ENCODE results near the gene ARHGEF10L.

ARHGEF10L gene

DNA sequence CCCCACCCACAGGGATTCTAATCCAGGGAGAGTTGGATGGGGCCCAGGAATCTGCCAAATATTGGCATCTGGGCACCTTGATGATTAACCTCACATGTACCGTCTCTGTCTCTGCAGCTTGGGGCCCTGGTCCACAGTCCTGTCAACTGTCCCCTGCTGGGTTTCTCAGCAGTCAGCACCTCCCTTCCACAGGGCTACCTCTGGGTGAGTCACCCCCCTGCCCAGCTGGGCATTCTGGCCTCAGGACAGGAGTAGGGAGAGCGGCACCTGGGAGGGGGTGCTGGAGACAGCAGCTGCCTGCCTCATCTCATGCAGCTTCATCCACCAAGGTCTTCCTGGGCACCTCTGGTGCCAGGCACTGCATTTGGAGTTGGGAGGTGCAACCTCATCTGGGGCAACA lies 115.0 kb downstream of the ARHGEF10L start:
- no peak for DNase-seq (ENCODE audit: low read depth in 2 of 2)

- no peak for DNase-seq (ENCODE audit: low read depth in 2 of 2)
Observed at GRCh38 chr1:17655169-17655568, 115.7 kb downstream of the ARHGEF10L start.

- DNase-seq (ENCODE audit: low read depth in 2 of 2), result no peak
Observed at GRCh38 chr1:17655922-17656321, 116.4 kb downstream of the ARHGEF10L start.

- no peak for DNase-seq (ENCODE audit: low read depth in 2 of 2)
Observed at GRCh38 chr1:17657436-17657835, 117.9 kb downstream of the ARHGEF10L start.

GRCh38 chr1:17658837-17659236 lies 119.3 kb downstream of the ARHGEF10L start:
- DNase-seq (ENCODE audit: low read depth in 2 of 2), result no peak

DNA sequence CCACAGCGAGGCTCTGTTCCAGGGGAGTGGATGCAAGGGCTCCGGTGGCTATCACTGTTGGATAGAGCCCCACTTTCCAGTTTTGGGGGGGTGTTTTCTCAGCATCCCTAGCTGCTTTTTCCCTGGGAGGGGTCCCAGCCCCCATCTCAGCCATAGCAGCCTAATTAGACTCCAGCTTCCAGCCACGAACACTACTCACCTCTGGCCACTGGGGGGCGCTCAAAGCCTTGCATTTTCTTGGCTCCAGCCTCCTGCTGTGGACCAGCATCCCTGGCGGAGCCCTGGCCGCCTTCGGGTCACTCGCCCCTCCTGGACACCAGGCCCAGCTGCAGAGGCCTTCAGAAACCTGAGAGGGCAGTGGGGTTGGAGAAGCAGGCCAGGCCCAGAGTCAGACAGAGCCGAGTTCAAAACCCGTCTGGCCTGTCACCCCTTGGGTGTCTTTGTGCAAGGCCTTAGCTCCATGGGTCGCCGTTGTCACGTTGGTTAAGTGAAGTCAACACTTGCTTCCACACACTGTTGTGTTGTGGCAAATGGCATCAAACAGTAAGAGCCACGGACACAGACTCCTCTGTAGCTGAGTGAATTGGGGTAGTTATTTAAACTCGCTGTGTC lies 122.2 kb downstream of the ARHGEF10L start:
- peak in 1 of 2 donors; percentile 24 for DNase-seq (ENCODE audit: low read depth in 2 of 2)

GRCh38 chr1:17662296-17662695 lies 122.8 kb downstream of the ARHGEF10L start:
- DNase-seq (ENCODE audit: low read depth in 2 of 2), result no peak

DNA sequence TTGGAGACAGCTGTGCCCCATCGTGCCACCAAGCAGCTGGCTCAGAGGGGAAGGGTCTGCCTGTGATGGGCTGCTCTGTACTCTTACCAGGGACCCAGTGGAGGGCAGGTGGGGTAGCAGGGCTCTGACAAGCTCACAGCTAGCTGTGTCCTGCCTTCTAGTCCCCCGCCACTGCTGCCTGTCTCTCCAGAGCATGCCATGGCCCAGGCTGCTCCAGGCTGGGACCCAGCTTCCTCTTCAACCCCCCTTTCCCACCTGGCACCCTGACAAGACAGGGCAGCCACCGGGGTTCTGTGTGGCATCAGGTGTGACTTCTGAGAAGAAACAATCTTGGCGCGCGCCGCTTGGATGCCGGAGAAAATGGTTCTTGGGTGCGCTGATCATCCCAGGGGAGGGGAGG lies 123.3 kb downstream of the ARHGEF10L start:
- no peak for DNase-seq (ENCODE audit: low read depth in 2 of 2)

DNA sequence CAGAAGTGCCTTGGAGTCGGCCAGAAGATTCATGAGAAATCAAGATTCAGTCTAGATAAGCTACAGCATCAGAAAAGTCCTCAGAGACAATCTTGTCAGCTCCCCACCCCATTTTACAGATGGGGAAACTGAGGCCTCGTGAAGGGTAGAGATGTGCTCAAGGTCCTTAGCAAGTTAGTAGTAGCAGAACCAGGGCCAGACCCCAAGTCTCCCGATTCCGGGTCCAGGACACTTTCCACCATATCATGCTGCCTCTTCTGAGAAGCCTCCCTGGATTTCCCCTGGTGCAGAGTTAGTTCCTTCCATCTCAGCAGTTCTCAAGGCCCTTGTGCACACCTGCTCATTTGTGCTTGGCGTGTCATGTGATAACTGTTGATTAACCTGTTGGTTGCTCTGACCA lies 124.1 kb downstream of the ARHGEF10L start:
- no peak for DNase-seq (ENCODE audit: low read depth in 2 of 2)

GRCh38 chr1:17664322-17664721 lies 124.8 kb downstream of the ARHGEF10L start:
- no peak for DNase-seq (ENCODE audit: low read depth in 2 of 2)

GRCh38 chr1:17665054-17665453 lies 125.6 kb downstream of the ARHGEF10L start:
- no peak for DNase-seq (ENCODE audit: low read depth in 2 of 2)

DNA sequence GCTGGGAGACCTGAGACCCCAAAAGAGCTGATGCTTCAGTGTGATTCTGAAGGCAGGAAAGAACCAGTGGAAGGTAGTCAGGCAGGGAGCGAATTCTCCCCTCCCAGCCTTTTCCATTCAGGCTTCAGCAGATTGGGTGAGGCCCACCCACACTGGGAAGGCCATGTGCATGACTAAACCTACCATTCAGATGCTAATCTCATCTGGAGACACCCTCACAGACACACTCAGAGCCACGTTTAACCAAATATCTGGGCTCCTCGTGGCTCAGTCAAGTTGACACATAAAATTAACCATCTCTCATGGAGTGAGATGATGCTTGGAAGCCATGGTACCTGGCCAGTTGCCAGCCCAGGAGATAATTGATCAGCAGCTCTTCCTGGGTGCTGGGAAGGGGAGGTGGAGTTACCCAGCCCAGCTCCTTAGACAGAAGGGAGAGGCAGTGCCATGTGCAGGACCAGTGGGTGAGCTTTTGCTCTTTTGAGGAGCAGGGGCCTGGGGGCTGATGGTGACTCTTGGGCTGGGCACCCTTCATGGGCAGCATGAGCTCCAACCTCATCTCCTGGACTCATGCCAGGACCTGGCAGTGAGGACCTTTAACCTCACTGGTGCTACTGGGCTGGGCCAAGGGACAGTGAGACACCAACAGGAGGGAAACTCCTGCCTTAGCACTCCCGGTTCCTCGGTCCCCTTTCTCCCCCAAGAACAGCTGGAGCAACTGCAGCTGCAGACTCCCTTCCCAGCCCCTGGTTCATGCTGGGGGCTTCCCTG lies 126.6 kb downstream of the ARHGEF10L start:
- no peak for DNase-seq (ENCODE audit: low read depth in 2 of 2)

GRCh38 chr1:17667641-17668040 lies 128.1 kb downstream of the ARHGEF10L start:
- DNase-seq (ENCODE audit: low read depth in 2 of 2), result no peak

- no peak for DNase-seq (ENCODE audit: low read depth in 2 of 2)
Observed at GRCh38 chr1:17668195-17668594, 128.7 kb downstream of the ARHGEF10L start.

- DNase-seq (ENCODE audit: low read depth in 2 of 2), result no peak
Observed at GRCh38 chr1:17668624-17669175, 129.2 kb downstream of the ARHGEF10L start.

DNA sequence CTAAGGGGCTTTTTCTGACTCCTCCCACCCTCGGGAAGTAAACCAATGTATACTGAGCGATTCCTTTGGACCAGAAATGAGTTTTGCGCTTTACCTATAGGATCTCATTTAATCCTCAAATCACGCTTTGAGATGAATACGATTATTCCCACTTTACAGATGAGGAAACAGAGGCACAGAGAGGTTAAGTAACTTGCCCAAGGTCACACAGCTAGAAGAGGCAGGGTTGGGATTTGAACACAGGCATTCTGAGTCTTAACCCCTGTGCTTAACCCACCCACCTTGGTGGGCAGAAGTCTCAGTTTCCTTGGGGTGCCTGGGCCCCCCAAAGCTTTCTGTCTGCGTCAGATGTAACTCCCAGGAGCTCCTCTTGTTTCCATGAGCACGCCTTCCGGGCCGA lies 129.8 kb downstream of the ARHGEF10L start:
- DNase-seq (ENCODE audit: low read depth in 2 of 2), result no peak

DNA sequence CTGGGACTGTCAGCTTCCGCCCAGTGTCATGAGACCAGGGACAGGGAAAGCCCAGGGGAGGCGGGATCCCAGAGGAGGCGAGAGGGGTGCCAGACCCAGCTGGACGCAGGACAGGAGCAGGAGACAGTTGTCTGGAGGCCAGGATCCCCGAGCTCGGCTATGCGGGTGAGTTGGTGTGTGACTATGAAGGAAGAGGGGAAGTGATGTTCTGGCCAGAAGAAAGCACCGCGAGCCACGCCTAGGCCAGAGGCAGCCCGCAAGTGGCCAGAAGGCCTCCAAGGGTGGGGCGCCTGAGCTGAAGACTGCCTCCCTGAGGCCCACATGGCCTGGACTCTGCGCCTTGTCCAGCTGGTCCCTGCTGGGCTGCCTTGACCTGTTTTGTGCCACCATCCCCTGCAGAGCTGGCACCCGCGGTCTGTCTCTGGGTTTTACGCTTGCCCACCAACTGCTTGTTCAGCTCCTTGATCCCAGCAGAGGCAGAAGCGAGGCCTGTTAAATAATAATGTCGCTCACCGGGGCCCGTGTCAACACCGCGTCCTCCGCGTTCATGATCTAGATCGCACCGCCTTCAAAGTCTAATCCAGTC lies 130.5 kb downstream of the ARHGEF10L start:
- no peak for DNase-seq (ENCODE audit: low read depth in 2 of 2)

- DNase-seq (ENCODE audit: low read depth in 2 of 2), result no peak
Observed at GRCh38 chr1:17670587-17671313, 131.3 kb downstream of the ARHGEF10L start.

- no peak for DNase-seq (ENCODE audit: low read depth in 2 of 2)
Observed at GRCh38 chr1:17671314-17671705, 131.8 kb downstream of the ARHGEF10L start.

GRCh38 chr1:17671741-17672140 lies 132.2 kb downstream of the ARHGEF10L start:
- DNase-seq (ENCODE audit: low read depth in 2 of 2), result no peak

GRCh38 chr1:17672226-17672625 lies 132.7 kb downstream of the ARHGEF10L start:
- DNase-seq (ENCODE audit: low read depth in 2 of 2), result no peak
